HUES6 (cell line): ENCODE data around the gene SCYGR6.
A peak's percentile ranks its signal among the peaks of the same experiment; 100 is the strongest.

ENCODE experiments used
- H3K27ac ChIP-seq: 2 replicates; pipeline ENCODE4 v1.7.0; 2013; ENCODE audit warnings: low read depth, mild to moderate bottlenecking, low read length, inconsistent platforms
- H3K27me3 ChIP-seq: 2 replicates; pipeline ENCODE4 v1.6.1; 2013; ENCODE audit warnings: low read length; ENCODE audit not compliant: control insufficient read depth, insufficient read depth
- H3K36me3 ChIP-seq: 2 replicates; pipeline ENCODE4 v1.6.1; 2013; ENCODE audit warnings: low read length; ENCODE audit not compliant: control insufficient read depth, insufficient read depth
- H3K4me1 ChIP-seq: 2 replicates; pipeline ENCODE4 v1.6.1; 2013; ENCODE audit warnings: low read length; ENCODE audit not compliant: control insufficient read depth, insufficient read depth
- H3K4me3 ChIP-seq: 2 replicates; pipeline ENCODE4 v1.5.1; 2013; ENCODE audit warnings: low read depth, low read length
- H3K9ac ChIP-seq: one replicate; pipeline ENCODE4 v1.6.1; 2013; ENCODE audit warnings: mild to moderate bottlenecking, low read length
- H3K9me3 ChIP-seq: 2 replicates; pipeline ENCODE4 v1.6.1; 2013; ENCODE audit warnings: low read depth, low read length; ENCODE audit not compliant: control insufficient read depth, insufficient read depth

SCYGR6 gene

DNA sequence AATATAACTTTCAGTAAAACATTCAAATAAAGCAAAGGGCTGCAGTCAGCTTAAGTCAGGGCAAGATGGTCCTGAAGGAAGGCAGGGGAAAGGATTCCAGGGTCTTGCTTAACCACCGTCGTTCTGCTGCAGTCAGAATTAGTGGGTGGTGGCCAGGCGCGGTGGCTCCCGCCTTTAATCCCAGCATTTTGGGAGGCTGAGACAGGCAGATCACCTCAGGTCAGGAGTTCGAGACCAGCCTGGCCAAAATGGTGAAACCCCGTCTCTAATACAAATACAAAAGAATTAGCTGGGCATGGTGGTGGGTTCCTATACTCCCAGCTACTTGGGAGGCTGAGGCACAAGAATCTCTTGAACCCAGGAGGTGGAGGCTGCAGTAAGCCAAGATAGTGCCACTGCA lies 13.6 kb downstream of the SCYGR6 start:
- Histone ChIP-seq H3K27me3 (no peaks in the 10 kb centered on the region), H3K27ac (no peak overlapping the region), H3K9me3 (peaks cover 4% of the 10 kb centered on the region), H3K36me3 (no peaks in the 10 kb centered on the region), H3K4me1 (peaks cover 2% of the 10 kb centered on the region), H3K4me3 (no peak overlapping the region), H3K9ac (no peak overlapping the region)

DNA sequence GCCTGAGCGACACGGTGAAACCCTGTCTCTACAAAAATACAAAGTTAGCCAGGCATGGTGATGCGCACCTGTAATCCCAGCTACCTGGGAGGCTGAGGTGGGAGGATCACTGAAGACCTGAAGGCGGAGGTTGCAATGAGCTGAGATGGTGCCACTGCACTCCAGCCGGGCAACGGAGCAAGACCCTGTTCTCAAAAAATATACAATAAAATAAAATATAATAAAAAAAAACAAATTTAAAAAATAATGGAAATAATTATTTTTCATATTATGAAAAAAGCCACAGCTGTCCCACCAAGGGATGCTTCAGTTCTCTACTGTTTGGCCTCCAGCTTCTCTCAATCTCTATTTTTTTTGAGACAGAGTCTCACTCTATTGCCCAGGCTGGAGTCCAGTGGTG lies 17.2 kb downstream of the SCYGR6 start:
- H3K27me3 ChIP-seq: no peaks in the 10 kb centered on the region
- no peak overlapping the region for H3K9ac ChIP-seq
- H3K9me3 ChIP-seq: peaks cover 4% of the 10 kb centered on the region
- H3K27ac ChIP-seq: no peak overlapping the region
- H3K36me3 ChIP-seq: no peaks in the 10 kb centered on the region
- H3K4me1 ChIP-seq: peaks cover 10% of the 10 kb centered on the region
- H3K4me3 ChIP-seq: no peak overlapping the region

GRCh38 chr2:227706859-227707258 lies 17.7 kb downstream of the SCYGR6 start:
- Histone ChIP-seq H3K9ac (no peak overlapping the region), H3K9me3 (peaks cover 4% of the 10 kb centered on the region), H3K27me3 (no peaks in the 10 kb centered on the region)

DNA sequence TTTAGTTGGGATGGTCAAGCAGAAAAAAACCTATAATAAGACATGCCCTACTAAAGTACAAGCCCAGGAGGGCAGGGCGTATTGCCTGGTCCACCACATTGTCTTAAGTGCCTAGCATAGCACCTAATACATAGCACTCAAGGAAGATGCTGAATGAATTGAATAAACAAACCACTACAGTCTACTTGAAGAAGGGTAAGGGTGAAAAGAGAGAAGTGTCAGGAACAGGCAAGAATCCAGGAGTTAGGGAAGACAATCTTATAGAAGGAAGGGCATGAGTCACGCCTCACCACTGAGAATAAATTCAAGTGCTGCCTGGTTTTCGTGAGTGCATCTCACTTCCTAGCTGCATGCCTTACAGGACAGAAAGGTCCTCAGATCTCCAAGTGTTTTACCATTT lies 20.6 kb downstream of the SCYGR6 start:
- H3K4me1 ChIP-seq: peaks cover 10% of the 10 kb centered on the region
- no peaks in the 10 kb centered on the region for H3K9me3 ChIP-seq
- no peak overlapping the region for H3K4me3 ChIP-seq
- H3K27me3 ChIP-seq: no peaks in the 10 kb centered on the region
- no peak overlapping the region; the same call in 1 of the 2 replicates for H3K27ac ChIP-seq
- no peak overlapping the region for H3K9ac ChIP-seq
- no peaks in the 10 kb centered on the region for H3K36me3 ChIP-seq

More at GRCh38 chr2:227706859-227707258, 17.7 kb downstream of the SCYGR6 start:
- Histone ChIP-seq H3K27ac (no peak overlapping the region), H3K36me3 (no peaks in the 10 kb centered on the region), H3K4me1 (peaks cover 10% of the 10 kb centered on the region), H3K4me3 (no peak overlapping the region)

DNA sequence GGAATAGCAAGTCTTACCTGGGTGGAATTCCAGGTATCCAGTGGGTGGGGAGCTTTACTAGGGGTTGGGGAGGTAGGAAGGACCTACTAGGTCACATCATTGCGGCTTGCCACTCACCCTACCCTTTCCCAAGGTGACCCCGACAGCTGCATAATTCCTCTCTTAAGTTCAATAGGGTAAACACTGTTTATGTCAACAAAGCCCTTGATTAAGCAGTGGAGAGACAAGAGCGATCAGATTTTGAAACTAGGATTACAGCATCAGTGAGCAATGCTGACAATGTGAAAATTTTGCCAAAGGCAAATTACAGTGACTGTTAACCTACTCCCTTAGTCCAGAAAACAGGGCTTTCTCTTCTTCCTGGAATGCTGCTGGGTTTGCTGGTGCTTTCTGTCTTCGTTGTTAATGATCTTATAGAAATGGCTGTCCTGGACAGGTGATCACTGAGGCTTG lies 21.3 kb downstream of the SCYGR6 start:
- Histone ChIP-seq H3K4me1 (peaks cover 10% of the 10 kb centered on the region), H3K9me3 (no peaks in the 10 kb centered on the region), H3K27me3 (no peaks in the 10 kb centered on the region), H3K36me3 (no peaks in the 10 kb centered on the region), H3K27ac (peak overlapping the region; percentile 47; the same call in 1 of the 2 replicates), H3K9ac (peak overlapping the region; percentile 36), H3K4me3 (no peak overlapping the region)

DNA sequence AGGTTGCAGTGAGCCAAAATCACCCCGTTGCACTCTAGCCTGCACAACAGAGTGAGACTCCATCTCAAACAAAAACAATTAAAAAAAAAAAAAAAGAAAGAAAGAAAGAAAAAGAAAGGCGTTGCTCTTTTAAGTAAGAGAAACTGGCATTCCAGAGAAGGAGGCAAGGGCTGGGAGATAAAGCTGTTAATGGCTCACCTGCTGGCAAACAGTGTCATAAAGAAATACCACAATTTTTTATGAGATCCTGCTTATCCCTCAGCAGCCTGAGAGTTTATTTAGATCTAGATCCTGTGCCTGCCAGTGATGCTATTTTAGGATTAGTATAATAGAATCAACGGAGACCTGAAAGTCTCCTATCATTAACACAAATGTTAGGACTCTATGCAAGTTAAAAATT lies 23.0 kb downstream of the SCYGR6 start:
- Histone ChIP-seq H3K4me3 (no peak overlapping the region), H3K9me3 (no peaks in the 10 kb centered on the region), H3K4me1 (peaks cover 10% of the 10 kb centered on the region), H3K9ac (no peak overlapping the region), H3K27me3 (no peaks in the 10 kb centered on the region), H3K36me3 (no peaks in the 10 kb centered on the region), H3K27ac (no peak overlapping the region)

DNA sequence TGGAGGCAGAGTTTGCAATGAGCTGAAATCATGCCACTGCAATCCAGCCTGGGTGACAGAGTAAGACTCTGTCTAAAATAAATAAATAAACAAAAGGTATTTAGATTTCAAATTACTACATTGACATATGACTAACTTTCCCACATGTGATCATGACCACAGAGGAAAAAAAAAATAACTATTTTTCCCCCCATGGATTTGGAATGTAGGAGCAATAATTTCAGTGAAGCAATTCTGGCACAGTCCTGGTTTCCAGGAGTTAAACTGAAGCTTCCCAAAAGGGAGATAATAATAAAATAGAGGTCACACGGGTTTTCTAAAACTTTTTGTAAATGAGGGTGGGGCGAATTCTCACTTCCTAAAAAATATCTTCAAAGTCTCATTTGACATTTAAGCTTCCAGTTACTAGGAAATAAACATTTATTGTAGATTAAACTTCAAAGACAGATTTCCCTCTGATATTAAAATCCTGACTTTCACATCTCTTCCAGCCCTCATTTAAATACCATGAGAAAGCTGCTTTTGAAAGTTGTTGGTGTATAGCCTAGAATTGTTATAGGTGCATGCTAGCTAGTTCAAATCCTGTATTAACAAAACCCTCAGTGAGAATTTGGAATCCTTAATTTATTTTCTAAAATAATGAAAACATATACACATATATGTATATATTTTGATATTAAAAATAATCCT lies 27.4 kb downstream of the SCYGR6 start:
- Histone ChIP-seq H3K36me3 (no peaks in the 10 kb centered on the region), H3K4me3 (no peak overlapping the region), H3K9me3 (no peaks in the 10 kb centered on the region), H3K9ac (no peak overlapping the region), H3K4me1 (no peaks in the 10 kb centered on the region), H3K27ac (no peak overlapping the region), H3K27me3 (no peaks in the 10 kb centered on the region)

DNA sequence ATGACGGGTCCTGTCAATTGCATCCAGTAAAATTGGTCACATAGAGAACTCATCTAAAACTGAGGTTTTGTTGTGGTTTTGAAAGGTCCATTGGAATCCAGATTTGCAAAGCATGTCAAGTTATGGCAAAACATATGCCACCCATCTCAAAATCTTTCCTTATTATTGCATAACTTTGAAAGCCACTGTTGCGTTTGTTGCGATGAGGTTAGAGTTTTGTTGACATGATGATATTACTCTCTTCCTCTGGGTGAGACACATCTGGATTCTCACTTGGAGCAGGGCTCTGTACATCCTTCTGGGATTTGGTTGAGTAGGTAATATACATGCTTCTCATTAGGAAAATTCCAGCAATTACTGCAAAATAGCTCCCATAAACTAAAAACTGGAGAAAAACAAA lies 37.4 kb downstream of the SCYGR6 start:
- Histone ChIP-seq H3K36me3 (no peaks in the 10 kb centered on the region), H3K4me3 (no peak overlapping the region), H3K9me3 (no peaks in the 10 kb centered on the region), H3K9ac (no peak overlapping the region), H3K27ac (no peak overlapping the region), H3K4me1 (no peaks in the 10 kb centered on the region), H3K27me3 (no peaks in the 10 kb centered on the region)

DNA sequence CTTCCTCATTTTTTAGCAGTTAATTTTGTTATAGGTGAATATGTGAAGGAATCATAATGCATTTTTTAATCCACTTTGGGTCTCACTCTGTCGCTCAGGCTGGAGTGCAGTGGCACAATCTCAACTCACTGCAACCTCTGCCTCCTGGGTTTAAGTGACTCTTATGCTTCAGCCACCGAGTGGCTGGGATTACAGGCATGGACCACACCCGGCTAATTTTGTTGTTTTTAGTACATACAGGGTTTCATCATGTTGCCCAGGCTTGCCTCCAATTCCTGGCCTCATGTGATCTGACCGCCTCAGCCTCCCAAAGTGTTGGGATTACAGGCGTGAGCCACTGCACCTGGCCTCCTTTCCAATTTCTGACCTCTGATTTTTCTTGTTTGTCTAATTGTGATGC lies 40.3 kb downstream of the SCYGR6 start:
- Histone ChIP-seq H3K27ac (no peak overlapping the region), H3K4me1 (no peaks in the 10 kb centered on the region), H3K4me3 (no peak overlapping the region), H3K27me3 (no peaks in the 10 kb centered on the region), H3K9ac (no peak overlapping the region), H3K9me3 (no peaks in the 10 kb centered on the region), H3K36me3 (no peaks in the 10 kb centered on the region)

GRCh38 chr2:227677928-227678327 lies 46.6 kb downstream of the SCYGR6 start:
- no peaks in the 10 kb centered on the region for H3K9me3 ChIP-seq
- H3K27ac ChIP-seq: no peak overlapping the region
- H3K27me3 ChIP-seq: no peaks in the 10 kb centered on the region
- H3K36me3 ChIP-seq: no peaks in the 10 kb centered on the region
- H3K4me1 ChIP-seq: no peaks in the 10 kb centered on the region
- H3K9ac ChIP-seq: no peak overlapping the region
- H3K4me3 ChIP-seq: no peak overlapping the region

GRCh38 chr2:227674485-227674884 lies 50.1 kb downstream of the SCYGR6 start:
- H3K27me3 ChIP-seq: no peaks in the 10 kb centered on the region
- no peaks in the 10 kb centered on the region for H3K36me3 ChIP-seq
- no peaks in the 10 kb centered on the region for H3K9me3 ChIP-seq
- H3K4me1 ChIP-seq: peaks cover 12% of the 10 kb centered on the region; the same call in 1 of the 2 replicates
- no peak overlapping the region for H3K27ac ChIP-seq
- H3K9ac ChIP-seq: no peak overlapping the region
- no peak overlapping the region for H3K4me3 ChIP-seq
